ENCODE data around the gene FBXL17.

Gene FBXL17

GRCh38 chr5:108060340-108060739 lies 321.6 kb downstream of the FBXL17 start:
- Histone ChIP-seq H3K4me1 (ENCODE audit: control insufficient read depth in 2 of 2, insufficient read depth in 1 of 2, low read depth in 1 of 2, low read length in 2 of 2) (peaks cover 0 to 4% of the 10 kb centered on the region in 2 donors), H2AFZ (ENCODE audit: low read length) (no peak overlapping the region), H3K9me3 (replicated peaks in 1 of 2; ENCODE audit: control insufficient read depth in 2 of 2, insufficient read depth in 1 of 2, low read depth in 1 of 2, low read length in 2 of 2) (no peaks in the 10 kb centered on the region), H3K4me2 (ENCODE audit: insufficient read depth, low read length, poor library complexity, severe bottlenecking) (no peak overlapping the region), H3K9ac (ENCODE audit: low read depth, low read length, poor library complexity) (no peak overlapping the region), H2BK120ac (ENCODE audit: low read depth, low read length) (no peak overlapping the region), H3K27me3 (ENCODE audit: control insufficient read depth in 3 of 3, insufficient read depth in 3 of 3, low read depth in 1 of 3, low read length in 3 of 3) (no peaks in the 10 kb centered on the region), H2BK15ac (ENCODE audit: low read length) (no peak overlapping the region), H2BK5ac (ENCODE audit: low read length) (no peak overlapping the region), H3K18ac (ENCODE audit: low read length) (no peak overlapping the region), H4K91ac (ENCODE audit: low read depth, low read length, poor library complexity) (no peak overlapping the region), H3K79me1 (ENCODE audit: low read depth, low read length) (no peaks in the 10 kb centered on the region), H3K14ac (ENCODE audit: low read length) (no peak overlapping the region), H3K4me3 (ENCODE audit: low read length in 2 of 2) (no peak overlapping the region), H2BK12ac (ENCODE audit: low read length) (no peak overlapping the region), H3K23ac (ENCODE audit: low read depth, low read length, poor library complexity) (no peak overlapping the region), H3K4ac (ENCODE audit: low read length) (no peak overlapping the region), H2AK5ac (ENCODE audit: low read depth, low read length) (no peak overlapping the region), H3K36me3 (replicated peaks in 1 of 2; ENCODE audit: control insufficient read depth in 2 of 2, insufficient read depth in 2 of 2, low read length in 2 of 2) (no peaks in the 10 kb centered on the region), H4K8ac (ENCODE audit: low read depth, low read length) (no peak overlapping the region), H3K27ac (replicated peaks; ENCODE audit: low read length) (no peak overlapping the region)
- no peak for DNase-seq (ENCODE audit: low spot score)

GRCh38 chr5:108059334-108059733 lies 322.6 kb downstream of the FBXL17 start:
- Histone ChIP-seq H2AK5ac (ENCODE audit: low read depth, low read length) (no peak overlapping the region), H3K4me2 (ENCODE audit: insufficient read depth, low read length, poor library complexity, severe bottlenecking) (no peak overlapping the region), H3K9me3 (replicated peaks in 1 of 2; ENCODE audit: control insufficient read depth in 2 of 2, insufficient read depth in 1 of 2, low read depth in 1 of 2, low read length in 2 of 2) (peaks cover 0 to under 1% of the 10 kb centered on the region in 2 donors), H3K14ac (ENCODE audit: low read length) (no peak overlapping the region), H4K8ac (ENCODE audit: low read depth, low read length) (no peak overlapping the region), H3K9ac (ENCODE audit: low read depth, low read length, poor library complexity) (no peak overlapping the region), H2BK12ac (ENCODE audit: low read length) (no peak overlapping the region), H3K18ac (ENCODE audit: low read length) (no peak overlapping the region), H3K4ac (ENCODE audit: low read length) (no peak overlapping the region), H3K23ac (ENCODE audit: low read depth, low read length, poor library complexity) (no peak overlapping the region), H2AFZ (ENCODE audit: low read length) (no peak overlapping the region), H3K79me1 (ENCODE audit: low read depth, low read length) (no peaks in the 10 kb centered on the region), H2BK120ac (ENCODE audit: low read depth, low read length) (no peak overlapping the region), H2BK5ac (ENCODE audit: low read length) (no peak overlapping the region), H2BK15ac (ENCODE audit: low read length) (no peak overlapping the region), H3K36me3 (replicated peaks in 1 of 2; ENCODE audit: control insufficient read depth in 2 of 2, insufficient read depth in 2 of 2, low read length in 2 of 2) (no peaks in the 10 kb centered on the region), H4K91ac (ENCODE audit: low read depth, low read length, poor library complexity) (no peak overlapping the region), H3K27ac (replicated peaks; ENCODE audit: low read length) (no peak overlapping the region), H3K4me3 (ENCODE audit: low read length in 2 of 2) (no peak overlapping the region), H3K4me1 (ENCODE audit: control insufficient read depth in 2 of 2, insufficient read depth in 1 of 2, low read depth in 1 of 2, low read length in 2 of 2) (peaks cover 0 to 4% of the 10 kb centered on the region in 2 donors), H3K27me3 (ENCODE audit: control insufficient read depth in 3 of 3, insufficient read depth in 3 of 3, low read depth in 1 of 3, low read length in 3 of 3) (no peaks in the 10 kb centered on the region)
- DNase-seq (ENCODE audit: low spot score) = no peak
- WGBS, 2 donors (ENCODE audit: extremely low coverage in 2 of 2, insufficient read length in 2 of 2, insufficient replicate concordance in 1 of 2) = no CpG with 5 or more reads among the region's 3 CpGs

- Histone ChIP-seq H3K27me3 (ENCODE audit: control insufficient read depth in 3 of 3, insufficient read depth in 3 of 3, low read depth in 1 of 3, low read length in 3 of 3) (no peaks in the 10 kb centered on the region), H2BK15ac (ENCODE audit: low read length) (no peak overlapping the region), H2AK5ac (ENCODE audit: low read depth, low read length) (no peak overlapping the region), H2AFZ (ENCODE audit: low read length) (no peak overlapping the region), H2BK12ac (ENCODE audit: low read length) (no peak overlapping the region), H3K4ac (ENCODE audit: low read length) (no peak overlapping the region), H3K4me1 (ENCODE audit: control insufficient read depth in 2 of 2, insufficient read depth in 1 of 2, low read depth in 1 of 2, low read length in 2 of 2) (no peaks in the 10 kb centered on the region), H3K4me3 (ENCODE audit: low read length in 2 of 2) (no peak overlapping the region), H3K9me3 (replicated peaks in 1 of 2; ENCODE audit: control insufficient read depth in 2 of 2, insufficient read depth in 1 of 2, low read depth in 1 of 2, low read length in 2 of 2) (peaks cover 4 to 9% of the 10 kb centered on the region in 2 donors), H2BK5ac (ENCODE audit: low read length) (no peak overlapping the region), H3K14ac (ENCODE audit: low read length) (no peak overlapping the region), H3K79me1 (ENCODE audit: low read depth, low read length) (no peaks in the 10 kb centered on the region), H3K9ac (ENCODE audit: low read depth, low read length, poor library complexity) (no peak overlapping the region), H3K18ac (ENCODE audit: low read length) (no peak overlapping the region), H4K8ac (ENCODE audit: low read depth, low read length) (no peak overlapping the region), H3K36me3 (replicated peaks in 1 of 2; ENCODE audit: control insufficient read depth in 2 of 2, insufficient read depth in 2 of 2, low read length in 2 of 2) (no peaks in the 10 kb centered on the region), H3K23ac (ENCODE audit: low read depth, low read length, poor library complexity) (no peak overlapping the region), H4K91ac (ENCODE audit: low read depth, low read length, poor library complexity) (no peak overlapping the region), H3K27ac (replicated peaks; ENCODE audit: low read length) (no peak overlapping the region), H3K4me2 (ENCODE audit: insufficient read depth, low read length, poor library complexity, severe bottlenecking) (no peak overlapping the region), H2BK120ac (ENCODE audit: low read depth, low read length) (no peak overlapping the region)
- no peak for DNase-seq (ENCODE audit: low spot score)
Observed at GRCh38 chr5:108054349-108054748, 327.5 kb downstream of the FBXL17 start.

- Histone ChIP-seq H2BK120ac (ENCODE audit: low read depth, low read length) (no peak overlapping the region), H3K18ac (ENCODE audit: low read length) (peak overlapping the region; percentile 55), H2BK5ac (ENCODE audit: low read length) (no peak overlapping the region), H3K79me1 (ENCODE audit: low read depth, low read length) (no peaks in the 10 kb centered on the region), H3K14ac (ENCODE audit: low read length) (no peak overlapping the region), H2AK5ac (ENCODE audit: low read depth, low read length) (no peak overlapping the region), H3K4me1 (ENCODE audit: control insufficient read depth in 2 of 2, insufficient read depth in 1 of 2, low read depth in 1 of 2, low read length in 2 of 2) (peaks cover 0 to 6% of the 10 kb centered on the region in 2 donors), H2BK15ac (ENCODE audit: low read length) (no peak overlapping the region), H3K9me3 (replicated peaks in 1 of 2; ENCODE audit: control insufficient read depth in 2 of 2, insufficient read depth in 1 of 2, low read depth in 1 of 2, low read length in 2 of 2) (peaks cover 0 to 3% of the 10 kb centered on the region in 2 donors), H2BK12ac (ENCODE audit: low read length) (no peak overlapping the region), H3K4me2 (ENCODE audit: insufficient read depth, low read length, poor library complexity, severe bottlenecking) (no peak overlapping the region), H3K4me3 (ENCODE audit: low read length in 2 of 2) (no peak overlapping the region), H4K8ac (ENCODE audit: low read depth, low read length) (no peak overlapping the region), H3K27ac (replicated peaks; ENCODE audit: low read length) (no peak overlapping the region), H3K9ac (ENCODE audit: low read depth, low read length, poor library complexity) (no peak overlapping the region), H4K91ac (ENCODE audit: low read depth, low read length, poor library complexity) (no peak overlapping the region), H3K4ac (ENCODE audit: low read length) (no peak overlapping the region), H3K36me3 (replicated peaks in 1 of 2; ENCODE audit: control insufficient read depth in 2 of 2, insufficient read depth in 2 of 2, low read length in 2 of 2) (no peaks in the 10 kb centered on the region), H3K27me3 (ENCODE audit: control insufficient read depth in 3 of 3, insufficient read depth in 3 of 3, low read depth in 1 of 3, low read length in 3 of 3) (no peaks in the 10 kb centered on the region), H3K23ac (ENCODE audit: low read depth, low read length, poor library complexity) (no peak overlapping the region), H2AFZ (ENCODE audit: low read length) (no peak overlapping the region)
- WGBS, 2 donors (ENCODE audit: extremely low coverage in 2 of 2, insufficient read length in 2 of 2, insufficient replicate concordance in 1 of 2) = no CpG with 5 or more reads among the region's 13 CpGs
- no peak for DNase-seq (ENCODE audit: low spot score)
Observed at GRCh38 chr5:108046955-108047670, 334.8 kb downstream of the FBXL17 start.
